SHP77 (cell line): ENCODE data around the gene ZBTB8A.
A peak's percentile ranks its signal among the peaks of the same experiment; 100 is the strongest.
"Not testable (repeated sequence)": the region's sequence is repeated elsewhere in the genome, so short reads cannot be mapped to it uniquely, and the experiment has no call there.

Experiments used
- DNase-seq, 2 experiments: peaks; one replicate each; lab custom pipeline; 2025; lab: John Stamatoyannopoulos, UW

ZBTB8A gene

DNA sequence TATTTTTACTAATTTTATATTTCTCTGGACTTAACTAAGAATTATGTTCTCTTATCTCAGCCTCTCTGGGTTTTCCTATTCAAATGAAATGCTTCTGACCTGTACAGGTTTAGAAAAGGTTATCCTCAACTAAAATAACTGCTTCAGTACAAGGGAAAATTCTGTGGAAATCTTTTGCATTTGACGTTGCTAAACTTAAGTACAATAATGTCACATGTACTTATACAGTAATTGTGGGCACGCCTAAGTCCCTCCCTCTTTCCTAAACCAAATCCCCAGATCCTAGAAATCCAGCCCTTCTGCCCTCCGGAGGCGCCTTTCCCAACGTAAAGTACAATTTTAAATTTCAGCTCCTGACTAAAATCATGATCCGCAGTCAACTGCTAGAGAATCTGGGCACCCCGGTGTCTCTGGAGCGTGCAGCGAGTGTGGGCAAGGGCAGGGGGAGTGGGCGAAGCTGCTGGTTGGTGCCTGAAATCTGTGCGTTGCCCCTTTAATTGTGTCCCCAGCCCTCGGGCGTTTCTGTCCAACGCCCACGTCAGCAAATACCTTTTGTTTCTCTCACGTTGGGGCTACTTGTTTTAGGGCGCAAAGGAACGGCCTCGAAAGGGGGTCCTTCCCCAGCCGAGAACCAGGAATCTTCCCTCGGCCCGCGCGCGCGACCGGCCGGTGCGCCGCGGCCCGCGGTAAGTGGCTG is at the start of gene ZBTB8A:
ZBTB8A (plus strand) TSS at position 541 of the 697 bp plus-strand sequence. CDS start 53,505 bp downstream, outside the sequence.
- peak; percentile 15 to 34 for DNase-seq

GRCh38 chr1:32489774-32490454 is 49.3 kb upstream of the ZBTB8A start:
- no peak for DNase-seq

GRCh38 chr1:32491386-32491785 is 47.8 kb upstream of the ZBTB8A start:
- no peak for DNase-seq

DNA sequence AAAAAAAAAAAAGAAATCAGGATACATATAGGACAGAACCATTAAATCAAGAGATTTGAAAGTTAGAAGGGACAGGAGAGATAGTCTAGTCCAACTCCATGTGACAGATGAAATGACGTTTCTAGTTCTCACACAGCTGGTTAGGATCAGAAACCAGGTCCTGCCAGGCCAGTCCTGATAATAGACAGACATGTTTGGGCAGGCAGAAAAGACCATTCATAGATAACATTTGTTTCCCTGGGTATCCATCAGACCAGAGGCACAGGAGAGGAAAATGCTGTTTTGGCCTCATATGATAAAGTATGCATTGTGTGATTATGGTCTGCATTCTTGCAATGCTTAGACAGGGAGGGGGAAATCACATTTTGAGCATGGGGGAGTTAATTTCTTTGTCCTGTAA is 45.0 kb upstream of the ZBTB8A start:
- no peak for DNase-seq

DNA sequence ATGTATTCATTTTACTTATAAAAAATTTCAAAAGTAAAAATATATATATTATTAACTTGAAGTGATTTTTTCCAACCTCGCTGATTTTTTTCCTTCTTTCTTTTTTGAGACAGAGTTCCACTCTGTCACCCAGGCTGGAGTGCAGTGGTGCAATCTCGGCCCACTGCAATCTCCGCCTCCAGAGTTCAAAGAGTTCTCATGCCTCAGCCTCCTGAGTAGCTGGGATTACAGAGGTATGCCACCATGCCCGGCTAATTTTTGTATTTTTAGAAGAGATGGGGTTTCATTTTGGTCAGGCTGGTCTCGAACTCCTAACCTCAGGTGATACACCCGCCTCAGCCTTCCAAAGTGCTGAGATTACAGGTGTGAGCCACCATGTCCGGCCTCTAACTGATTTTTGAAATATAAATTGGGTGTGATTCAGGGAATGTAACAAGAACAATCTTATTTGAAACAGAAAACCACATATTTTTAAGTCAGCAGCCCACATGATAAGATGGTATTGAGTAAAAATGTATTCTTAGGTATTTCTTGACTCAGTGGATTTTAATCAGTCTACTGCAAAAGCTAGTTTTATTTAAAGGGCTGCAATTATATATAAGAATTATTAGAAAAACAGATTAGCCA is 44.4 kb upstream of the ZBTB8A start:
- DNase-seq, result no peak

GRCh38 chr1:32496127-32496526 is 43.1 kb upstream of the ZBTB8A start:
- DNase-seq, result no peak

DNA sequence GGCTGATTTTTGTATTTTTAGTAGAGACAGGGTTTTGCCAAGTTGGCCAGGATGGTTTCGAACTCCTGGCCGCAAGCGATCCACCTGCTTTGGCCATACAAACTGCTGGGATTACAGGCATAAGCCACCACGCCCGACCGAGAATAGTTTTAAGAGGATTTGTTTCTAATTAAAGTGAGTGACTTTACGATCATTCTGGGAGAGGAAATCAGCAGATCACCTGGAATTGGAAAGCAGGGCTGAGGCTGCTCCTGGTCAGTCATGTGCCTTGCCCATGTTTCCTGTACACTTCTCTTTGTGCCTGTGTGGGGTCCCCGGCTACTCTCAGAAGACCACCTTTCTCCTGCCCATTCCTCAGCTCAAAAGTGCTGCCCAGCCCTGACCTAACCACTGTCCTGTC is 40.5 kb upstream of the ZBTB8A start:
- no peak for DNase-seq

DNA sequence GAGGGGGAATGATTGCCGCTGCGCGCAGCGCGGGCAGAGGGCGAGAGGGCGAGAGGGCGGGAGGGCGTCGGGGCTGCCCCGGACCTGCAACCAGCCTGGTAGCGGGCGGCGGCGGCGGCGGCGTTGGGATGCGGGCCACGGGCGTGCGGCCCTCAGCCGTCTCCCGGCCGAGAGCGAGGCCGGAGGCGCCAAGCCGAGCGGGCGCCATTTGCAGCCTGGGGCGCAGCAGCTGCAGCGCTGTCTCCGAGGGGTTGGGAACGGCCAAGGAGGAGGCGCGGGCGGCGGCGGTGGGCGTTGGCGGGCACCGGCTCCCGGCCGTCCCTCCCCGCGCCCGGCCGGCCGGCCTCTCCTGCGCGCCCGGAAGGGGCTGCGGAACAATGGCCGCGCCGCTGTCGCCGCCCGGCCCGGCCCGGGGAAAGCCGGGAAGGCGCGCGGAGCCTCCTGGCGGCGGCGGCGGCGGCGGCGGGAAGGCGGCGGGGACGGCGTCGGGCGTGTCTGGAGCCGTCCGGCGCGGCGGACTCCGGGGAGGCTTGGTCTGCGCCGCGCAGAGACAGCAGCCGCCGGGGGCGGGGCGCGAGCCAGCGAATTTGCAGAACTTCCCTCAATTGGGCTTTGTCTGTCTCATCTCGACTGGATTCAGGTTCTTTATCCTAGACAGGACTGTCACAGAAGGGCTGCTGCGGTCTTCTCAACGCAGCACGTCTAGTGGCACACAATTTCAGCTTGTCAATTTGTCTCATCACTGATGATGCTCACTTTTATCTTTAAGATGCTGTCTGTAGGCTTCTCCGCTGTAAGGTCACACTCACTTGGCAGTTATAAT is 38.6 kb upstream of the ZBTB8A start:
- DNase-seq, result peak in 1 of 2 experiments; percentile 50

- DNase-seq, result no peak
Observed at GRCh38 chr1:32501865-32502264, 37.4 kb upstream of the ZBTB8A start.

- no peak for DNase-seq
Observed at GRCh38 chr1:32503153-32503552, 36.1 kb upstream of the ZBTB8A start.

DNA sequence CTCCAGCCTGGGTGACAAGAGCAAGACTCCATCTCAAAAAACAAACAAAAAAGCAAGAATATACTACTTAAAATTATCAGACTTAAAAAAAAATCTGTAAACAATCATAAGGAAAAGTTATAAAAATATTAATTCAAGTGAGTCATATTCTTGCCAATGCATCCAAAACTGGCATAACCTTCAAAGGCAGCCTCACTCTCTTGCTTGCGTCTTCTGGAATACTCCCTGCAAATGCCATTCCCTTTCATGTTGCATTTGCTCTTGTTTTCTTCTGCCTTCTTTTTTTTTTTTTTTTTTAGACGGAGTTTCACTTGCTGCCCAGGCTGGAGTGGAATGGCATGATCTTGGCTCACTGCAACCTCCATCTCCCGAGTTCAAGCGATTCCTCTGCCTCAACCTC is 32.2 kb upstream of the ZBTB8A start:
- no peak for DNase-seq

GRCh38 chr1:32508761-32509160 is 30.5 kb upstream of the ZBTB8A start:
- no peak for DNase-seq

GRCh38 chr1:32509939-32510338 is 29.3 kb upstream of the ZBTB8A start:
- no peak for DNase-seq

DNA sequence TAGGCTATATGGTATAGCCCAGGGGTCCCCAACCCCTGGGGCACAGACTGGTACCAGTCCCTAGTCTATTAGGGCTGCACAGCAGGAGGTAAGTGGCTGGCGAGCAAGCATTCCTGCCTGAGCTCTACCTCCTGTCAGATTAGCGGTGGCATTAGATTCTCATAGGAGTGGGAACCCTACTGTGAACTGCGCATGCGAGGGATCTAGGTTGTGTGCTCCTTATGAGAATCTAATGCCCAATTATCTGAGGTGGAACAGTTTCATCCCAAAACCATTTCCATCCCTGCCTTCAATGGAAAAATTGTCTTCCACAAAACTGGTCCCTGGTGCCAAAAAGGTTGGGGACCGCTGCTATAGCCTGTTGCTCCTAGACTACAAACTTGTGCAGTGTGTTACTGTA is 22.8 kb upstream of the ZBTB8A start:
- DNase-seq, result no peak

DNA sequence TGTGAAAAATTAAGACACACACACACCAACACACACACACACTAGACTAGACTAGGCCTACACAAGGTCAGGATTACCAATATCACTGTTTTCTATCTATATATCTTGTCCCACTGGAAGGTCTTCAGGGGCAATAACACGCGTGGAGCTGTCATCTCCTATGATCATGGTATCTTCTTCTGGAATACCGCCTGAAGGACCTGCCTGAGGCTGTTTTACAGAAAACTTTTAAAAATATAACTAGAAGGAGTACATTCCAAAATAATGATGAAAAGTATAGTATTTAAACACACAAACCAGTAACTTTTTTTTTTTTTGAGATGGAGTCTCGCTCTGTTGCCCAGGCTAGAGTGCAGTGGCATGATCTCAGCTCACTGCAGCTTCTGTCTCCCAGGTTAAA is 20.3 kb upstream of the ZBTB8A start:
- no peak for DNase-seq

GRCh38 chr1:32521165-32521564 is 18.1 kb upstream of the ZBTB8A start:
- no peak for DNase-seq

- DNase-seq, result no peak
Observed at GRCh38 chr1:32525053-32525452, 14.2 kb upstream of the ZBTB8A start.

DNA sequence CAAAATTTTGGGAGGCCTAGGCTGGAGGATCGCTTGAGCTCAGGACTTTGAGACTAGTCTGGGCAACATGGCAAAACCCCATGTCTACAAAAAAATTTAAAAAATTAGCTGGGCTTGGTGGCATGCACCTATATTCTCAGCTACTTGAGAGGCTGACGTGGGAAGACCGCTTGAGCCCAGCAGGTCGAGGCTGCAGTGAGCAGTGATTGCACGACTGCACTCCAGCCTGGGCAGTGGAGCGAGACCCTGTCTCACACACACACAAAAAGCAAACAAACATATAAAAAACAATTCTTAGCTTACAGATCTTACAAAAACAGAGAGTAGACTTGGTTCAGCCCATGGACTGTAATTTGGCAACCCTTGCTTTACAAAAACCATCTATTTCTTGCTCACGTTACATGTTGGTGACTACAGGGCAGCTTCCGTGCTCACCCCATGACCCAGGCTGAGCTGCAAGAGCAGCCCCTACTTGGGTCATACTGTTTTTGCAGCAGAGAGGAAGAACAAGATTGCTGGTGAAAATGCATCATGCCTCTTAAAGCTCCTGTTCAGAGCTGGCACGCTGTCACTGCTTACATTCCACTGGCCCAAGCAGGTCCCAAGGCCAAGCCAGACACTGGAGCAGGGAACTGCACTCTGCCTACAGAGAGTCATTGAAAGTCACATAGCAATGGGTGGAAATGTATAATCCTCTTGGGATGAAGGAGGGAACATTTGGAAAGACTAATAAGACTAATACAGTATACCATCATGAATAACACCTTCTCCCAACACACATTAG is 13.4 kb upstream of the ZBTB8A start:
- no peak for DNase-seq

- DNase-seq, result not testable (repeated sequence)
Observed at GRCh38 chr1:32528550-32528949, 10.7 kb upstream of the ZBTB8A start.

DNA sequence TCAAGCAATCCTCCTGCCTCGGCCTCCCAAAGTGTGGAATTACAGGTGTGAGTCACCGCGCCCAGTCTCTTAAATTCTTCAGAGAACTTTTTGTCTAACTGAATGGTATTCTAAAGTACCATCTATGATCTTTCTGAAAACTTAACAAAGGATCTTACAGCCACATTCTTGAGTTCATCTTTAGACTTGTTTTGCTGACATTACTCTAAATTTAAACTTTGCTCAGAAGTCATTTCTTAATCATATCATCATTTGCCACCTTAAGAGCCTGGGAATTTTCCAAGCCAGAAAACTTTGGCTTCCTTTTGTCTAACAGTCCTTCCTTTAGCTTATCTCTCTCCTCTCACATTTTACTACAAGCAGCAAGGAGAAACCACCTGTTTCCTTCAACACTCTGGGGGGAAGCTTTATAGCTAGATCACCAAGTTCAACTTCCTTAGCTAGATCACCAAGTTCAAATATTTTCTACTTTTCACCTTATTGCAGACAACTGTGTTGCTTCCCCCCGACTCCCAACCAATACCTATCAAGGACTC is 5.4 kb upstream of the ZBTB8A start:
- DNase-seq, result no peak

GRCh38 chr1:32536117-32536516 is 3.1 kb upstream of the ZBTB8A start:
- DNase-seq, result no peak
